Liver (tissue), 9 donors: ENCODE data around the gene RAPH1. TPM values are rescaled to one million over a fixed set of nuclear protein-coding genes. Genes with fewer than 3 reads are reported as not detected.

ENCODE experiments used
- DNase-seq: peaks from one replicate; pipeline ENCODE4 v3.0.0-alpha.2; 2017; ENCODE audit warnings: low spot score
- H3K27ac ChIP-seq, 2 donors: one replicate each; pipeline ENCODE4 v1.7.0; 2013; ENCODE audit warnings: inconsistent platforms in 2 of 2, low read length in 2 of 2, control low read depth in 1 of 2, low read depth in 1 of 2, mild to moderate bottlenecking in 1 of 2
- H3K27me3 ChIP-seq, 4 donors: one replicate each; pipeline versions ENCODE4 v1.6.1 to v1.7.0; 2013; ENCODE audit warnings: low read length in 3 of 4, inconsistent platforms in 1 of 4, mild to moderate bottlenecking in 1 of 4, moderate library complexity in 1 of 4; ENCODE audit not compliant: control insufficient read depth in 4 of 4, insufficient read depth in 4 of 4
- H3K36me3 ChIP-seq, 4 donors: one replicate each; pipeline versions ENCODE4 v1.6.1 to v1.7.0; 2013; ENCODE audit warnings: low read length in 3 of 4, mild to moderate bottlenecking in 3 of 4, low read depth in 1 of 4, moderate library complexity in 1 of 4; ENCODE audit not compliant: control insufficient read depth in 4 of 4, insufficient read depth in 3 of 4
- H3K4me1 ChIP-seq, 4 donors: one replicate each; pipeline versions ENCODE4 v1.6.1 to v1.7.0; 2013; ENCODE audit warnings: low read length in 3 of 4, mild to moderate bottlenecking in 3 of 4, moderate library complexity in 1 of 4; ENCODE audit not compliant: control insufficient read depth in 4 of 4, insufficient read depth in 4 of 4
- H3K4me3 ChIP-seq, 3 donors: one replicate each; pipeline versions ENCODE4 v1.6.1 to v1.7.0; 2013; ENCODE audit warnings: low read length in 3 of 3, control low read depth in 1 of 3, low read depth in 1 of 3, mild to moderate bottlenecking in 1 of 3
- H3K9ac ChIP-seq, 2 donors: one replicate each; pipeline ENCODE4 v1.7.0; 2013; ENCODE audit warnings: low read length in 2 of 2, mild to moderate bottlenecking in 2 of 2, moderate library complexity in 2 of 2, control low read depth in 1 of 2, low read depth in 1 of 2
- H3K9me3 ChIP-seq, 4 donors: one replicate each; pipeline versions ENCODE4 v1.6.1 to v1.7.0; 2013; ENCODE audit warnings: low read length in 3 of 4; ENCODE audit not compliant: control insufficient read depth in 4 of 4
- CTCF ChIP-seq: fragments of 150-350 bp; IDR thresholded peaks from 2 replicates; pipeline ENCODE4 v1.5.1; 2017; ENCODE audit warnings: improper control_type of control experiment, low read depth, low read length; ENCODE audit not compliant: missing input control
- EGR1 ChIP-seq, 2 donors: IDR thresholded peaks; 2 replicates each; pipeline ENCODE4 v1.6.1; 2016 to 2018; ENCODE audit warnings: antibody characterized with exemption in 2 of 2, low read depth in 2 of 2
- FOXA1 ChIP-seq: IDR thresholded peaks from 2 replicates; pipeline ENCODE4 v1.6.1; 2016; ENCODE audit warnings: antibody characterized with exemption
- FOXA2 ChIP-seq: IDR thresholded peaks from 2 replicates; pipeline ENCODE4 v1.6.1; 2016; ENCODE audit warnings: antibody characterized with exemption
- GABPA ChIP-seq, 2 donors: IDR thresholded peaks in 1 of 2; conservative IDR thresholded peaks in 1 of 2; 2 replicates each; pipeline ENCODE4 v1.6.1; 2016; ENCODE audit warnings: antibody characterized with exemption in 2 of 2, mild to moderate bottlenecking in 1 of 2, moderate library complexity in 1 of 2
- HNF4A ChIP-seq, 2 donors: conservative IDR thresholded peaks; 2 replicates each; pipeline ENCODE4 v1.6.1; 2016; ENCODE audit warnings: antibody characterized with exemption in 2 of 2, mild to moderate bottlenecking in 2 of 2
- HNF4G ChIP-seq: IDR thresholded peaks from 2 replicates; pipeline ENCODE4 v1.6.1; 2016; ENCODE audit warnings: antibody characterized with exemption
- JUND ChIP-seq, 2 donors: IDR thresholded peaks; 2 replicates each; pipeline ENCODE4 v1.6.1; 2016; ENCODE audit warnings: antibody characterized with exemption in 2 of 2
- MAX ChIP-seq: IDR thresholded peaks from 2 replicates; pipeline ENCODE4 v1.6.1; 2016; ENCODE audit warnings: antibody characterized with exemption
- NR2F2 ChIP-seq: IDR thresholded peaks from 2 replicates; pipeline ENCODE4 v1.6.1; 2016; ENCODE audit warnings: antibody characterized with exemption
- RAD21 ChIP-seq, 2 donors: IDR thresholded peaks; 2 replicates each; pipeline ENCODE4 v1.6.1; 2016; ENCODE audit warnings: antibody characterized with exemption in 2 of 2, mild to moderate bottlenecking in 2 of 2
- RXRA ChIP-seq, 2 donors: IDR thresholded peaks; 2 replicates each; pipeline ENCODE4 v1.6.1; 2017 to 2018; ENCODE audit warnings: antibody characterized with exemption in 2 of 2, mild to moderate bottlenecking in 1 of 2
- TAF1 ChIP-seq: conservative IDR thresholded peaks from 2 replicates; pipeline ENCODE4 v1.6.1; 2016; ENCODE audit warnings: antibody characterized with exemption, mild to moderate bottlenecking
- YY1 ChIP-seq: IDR thresholded peaks from 2 replicates; pipeline ENCODE4 v1.6.1; 2016; ENCODE audit warnings: antibody characterized with exemption, mild to moderate bottlenecking
- ZBTB33 ChIP-seq: IDR thresholded peaks from 2 replicates; pipeline ENCODE4 v1.6.1; 2016; ENCODE audit warnings: antibody characterized with exemption
- WGBS: extraction: QIAGEN DNeasy Blood & Tissue Kit; methylation state at CpG from one replicate; pipeline ENCODE4 v1.1.7; 2013; 5-methylcytosine and 5-hydroxymethylcytosine counted together
- polyA plus RNA-seq, 2 donors: library from polyadenylated mRNA; stranded (reverse) in 1 of 2; unstranded in 1 of 2; fragments of 200-250 nt in 1 of 2; fragments of >200 nt in 1 of 2; fragmentation: Nextera tagmentation in 1 of 2; extraction: Ambion mirVana in 1 of 2; gene quantifications; one replicate each; pipeline versions ENCODE4 v1.2.1 to v1.2.3, GENCODE V29; 2013 to 2015
- total RNA-seq, 2 donors: library from RNA; depleted of rRNA; stranded (reverse); fragments of >200 nt; gene quantifications; one replicate each; pipeline ENCODE4 v1.2.3, GENCODE V29; 2014
- TF ChIP-seq, protein P1 (sequence below): IDR thresholded peaks from 2 replicates; pipeline ENCODE4 v1.6.1; 2016; ENCODE audit warnings: antibody characterized with exemption, mild to moderate bottlenecking
- donor health status: healthy.
- donor health status: healthy.
- donor health status: healthy.
- donor health status: healthy.
- donor health status: healthy.

Gene RAPH1
- total and polyA plus RNA-seq, 4 donors: 7.0 to 83.1 (median 19.4) TPM

GRCh38 chr2:203446780-203447179, 88.3 kb downstream of the RAPH1 start:
- Histone ChIP-seq H3K4me1 (peaks cover 3 to 14% (median 11%) of the 10 kb centered on the region in 4 donors), H3K4me3 (no peak overlapping the region), H3K9ac (no peak overlapping the region), H3K36me3 (peaks cover 1 to 69% (median 60%) of the 10 kb centered on the region in 4 donors), H3K9me3 (no peaks in the 10 kb centered on the region), H3K27ac (no peak overlapping the region), H3K27me3 (no peaks in the 10 kb centered on the region)
- TF ChIP-seq, protein P1, sequence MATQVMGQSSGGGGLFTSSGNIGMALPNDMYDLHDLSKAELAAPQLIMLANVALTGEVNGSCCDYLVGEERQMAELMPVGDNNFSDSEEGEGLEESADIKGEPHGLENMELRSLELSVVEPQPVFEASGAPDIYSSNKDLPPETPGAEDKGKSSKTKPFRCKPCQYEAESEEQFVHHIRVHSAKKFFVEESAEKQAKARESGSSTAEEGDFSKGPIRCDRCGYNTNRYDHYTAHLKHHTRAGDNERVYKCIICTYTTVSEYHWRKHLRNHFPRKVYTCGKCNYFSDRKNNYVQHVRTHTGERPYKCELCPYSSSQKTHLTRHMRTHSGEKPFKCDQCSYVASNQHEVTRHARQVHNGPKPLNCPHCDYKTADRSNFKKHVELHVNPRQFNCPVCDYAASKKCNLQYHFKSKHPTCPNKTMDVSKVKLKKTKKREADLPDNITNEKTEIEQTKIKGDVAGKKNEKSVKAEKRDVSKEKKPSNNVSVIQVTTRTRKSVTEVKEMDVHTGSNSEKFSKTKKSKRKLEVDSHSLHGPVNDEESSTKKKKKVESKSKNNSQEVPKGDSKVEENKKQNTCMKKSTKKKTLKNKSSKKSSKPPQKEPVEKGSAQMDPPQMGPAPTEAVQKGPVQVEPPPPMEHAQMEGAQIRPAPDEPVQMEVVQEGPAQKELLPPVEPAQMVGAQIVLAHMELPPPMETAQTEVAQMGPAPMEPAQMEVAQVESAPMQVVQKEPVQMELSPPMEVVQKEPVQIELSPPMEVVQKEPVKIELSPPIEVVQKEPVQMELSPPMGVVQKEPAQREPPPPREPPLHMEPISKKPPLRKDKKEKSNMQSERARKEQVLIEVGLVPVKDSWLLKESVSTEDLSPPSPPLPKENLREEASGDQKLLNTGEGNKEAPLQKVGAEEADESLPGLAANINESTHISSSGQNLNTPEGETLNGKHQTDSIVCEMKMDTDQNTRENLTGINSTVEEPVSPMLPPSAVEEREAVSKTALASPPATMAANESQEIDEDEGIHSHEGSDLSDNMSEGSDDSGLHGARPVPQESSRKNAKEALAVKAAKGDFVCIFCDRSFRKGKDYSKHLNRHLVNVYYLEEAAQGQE: no peak
- TF ChIP-seq ZBTB33 (no peak), NR2F2 (no peak)
- WGBS: 95% methylated on average over 3 of the region's 3 CpGs
- DNase-seq: no peak

DNA sequence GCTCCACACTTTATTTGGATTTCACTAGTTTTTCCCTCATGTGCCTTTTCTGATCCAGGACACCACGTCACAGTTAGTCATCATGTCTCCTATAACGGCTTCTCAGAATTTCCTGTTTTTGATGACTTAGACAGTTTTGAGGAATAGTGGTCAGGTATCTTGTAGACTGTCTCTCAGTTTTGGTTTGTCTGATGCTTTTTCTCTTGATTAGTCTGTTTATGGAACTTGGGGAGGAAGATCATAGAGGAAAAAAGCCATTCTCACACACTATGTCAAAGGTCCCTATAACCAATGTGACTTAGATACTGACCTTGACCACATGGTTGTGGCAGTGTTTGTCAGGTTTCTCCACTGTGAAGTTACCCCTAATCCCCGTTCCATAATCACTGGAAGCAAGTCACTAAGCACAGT, 89.0 kb downstream of the RAPH1 start:
- H3K27ac ChIP-seq: no peak overlapping the region

More for the DNA sequence above, 89.0 kb downstream of the RAPH1 start:
- TF ChIP-seq NR2F2 (no peak), RAD21 (IDR thresholded peaks at IDR 0.05) (no peak), YY1 (no peak), TAF1 (no peak), FOXA2 (no peak), FOXA1 (no peak), JUND (IDR thresholded peaks at IDR 0.05) (no peak), EGR1 (IDR thresholded peaks at IDR 0.05; ENCODE audit: low read depth in 2 of 2) (no peak), HNF4G (no peak), RXRA (IDR thresholded peaks at IDR 0.05) (no peak), CTCF (no peak), HNF4A (conservative IDR thresholded peaks at IDR 0.05) (no peak), MAX (no peak), ZBTB33 (no peak), GABPA (IDR thresholded peaks at IDR 0.05 in 1 of 2, conservative IDR thresholded peaks at IDR 0.05 in 1 of 2) (no peak)
- TF ChIP-seq, protein P1: no peak
- Histone ChIP-seq H3K36me3 (peaks cover 1 to 69% (median 60%) of the 10 kb centered on the region in 4 donors), H3K4me3 (no peak overlapping the region), H3K27me3 (no peaks in the 10 kb centered on the region), H3K9me3 (no peaks in the 10 kb centered on the region), H3K4me1 (peaks cover 3 to 20% (median 13%) of the 10 kb centered on the region in 4 donors), H3K9ac (no peak overlapping the region)
- 84% methylated on average over 3 of the region's 3 CpGs for WGBS
- DNase-seq: no peak
